KOPT-K1 (cell line): Measurements from ENCODE around the gene NCCRP1.

Experiments used
- H3K27ac ChIP-seq: fragments of 200-600 bp; sonication (generic); 2 replicates; pipeline ENCODE4 v1.5.1; 2016; ENCODE audit warnings: antibody characterized with exemption, mild to moderate bottlenecking, low read depth, low read length; ENCODE audit not compliant: poor library complexity, severe bottlenecking
- H3K36me3 ChIP-seq: fragments of 200-600 bp; sonication (generic); 2 replicates; pipeline ENCODE4 v1.5.1; 2017; ENCODE audit warnings: antibody characterized with exemption, mild to moderate bottlenecking, low read length, moderate library complexity; ENCODE audit not compliant: insufficient read depth
- H3K9me3 ChIP-seq: fragments of 200-600 bp; sonication (generic); 2 replicates; pipeline ENCODE4 v1.5.1; 2017; ENCODE audit warnings: antibody characterized with exemption, low read length, mild to moderate bottlenecking; ENCODE audit not compliant: insufficient read depth, poor library complexity, severe bottlenecking

Gene NCCRP1, protein sequence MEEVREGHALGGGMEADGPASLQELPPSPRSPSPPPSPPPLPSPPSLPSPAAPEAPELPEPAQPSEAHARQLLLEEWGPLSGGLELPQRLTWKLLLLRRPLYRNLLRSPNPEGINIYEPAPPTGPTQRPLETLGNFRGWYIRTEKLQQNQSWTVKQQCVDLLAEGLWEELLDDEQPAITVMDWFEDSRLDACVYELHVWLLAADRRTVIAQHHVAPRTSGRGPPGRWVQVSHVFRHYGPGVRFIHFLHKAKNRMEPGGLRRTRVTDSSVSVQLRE

GRCh38 chr19:39196860-39197562 lies at the start of gene NCCRP1:
Gene NCCRP1 (plus strand): TSS chr19:39196964. CDS start chr19:39196983, 19 bp downstream.
- Histone ChIP-seq H3K9me3 (no peaks in the 10 kb centered on the region), H3K27ac (no peak within 1 kb of the TSS), H3K36me3 (no peaks in the 10 kb centered on the region)

DNA sequence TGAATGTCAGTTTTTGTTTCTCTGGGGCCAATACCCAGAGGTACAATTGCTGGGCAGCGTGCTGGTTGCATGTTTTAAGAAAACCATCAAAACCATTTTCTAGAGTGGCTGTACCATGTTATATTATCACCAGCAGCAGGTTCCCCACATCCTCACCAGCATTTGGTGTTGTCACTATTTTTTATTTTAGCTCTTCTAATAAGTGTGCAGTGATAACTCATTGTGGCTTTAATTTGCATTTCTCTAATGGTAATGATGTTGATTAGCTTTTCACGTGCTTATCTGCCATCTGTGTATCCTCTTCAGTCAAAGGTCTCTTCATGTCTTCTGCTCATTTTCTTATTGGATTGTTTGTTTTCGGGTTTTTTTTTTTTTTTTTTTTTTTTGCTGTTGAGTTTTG lies 49.3 kb upstream of the NCCRP1 start:
- peaks cover 8% of the 10 kb centered on the region for H3K9me3 ChIP-seq
- H3K27ac ChIP-seq, result no peak overlapping the region
- peaks cover 8% of the 10 kb centered on the region; the same call in 1 of the 2 replicates for H3K36me3 ChIP-seq

DNA sequence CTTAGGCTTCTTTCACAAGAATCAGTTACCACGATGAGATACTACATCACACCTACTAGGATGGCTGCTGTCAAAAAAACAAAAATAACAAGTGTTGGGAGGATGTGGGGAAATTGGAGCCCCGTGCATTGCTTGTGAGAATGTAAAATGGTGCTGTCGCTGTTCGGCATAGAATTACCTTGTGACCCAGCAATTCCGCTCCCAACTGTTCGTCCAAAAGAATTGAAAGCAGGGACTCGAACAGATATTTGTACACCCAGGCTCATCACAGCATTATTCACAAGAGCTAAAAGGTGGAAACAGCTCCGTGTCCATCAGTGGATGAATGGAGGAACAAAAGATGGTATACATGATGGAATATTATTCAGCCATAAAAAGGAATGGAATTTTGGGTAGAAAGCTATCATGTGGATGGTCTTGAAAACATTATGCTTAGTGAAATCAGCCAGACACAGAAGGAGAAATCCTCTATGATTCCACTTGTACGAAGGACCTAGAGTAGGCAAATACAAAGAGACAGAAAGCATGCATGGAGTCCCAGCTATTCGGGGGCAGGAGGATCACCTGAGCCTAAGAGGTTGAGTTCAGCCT lies 47.7 kb upstream of the NCCRP1 start:
- peaks cover 8% of the 10 kb centered on the region; the same call in 1 of the 2 replicates for H3K36me3 ChIP-seq
- no peak overlapping the region for H3K27ac ChIP-seq
- H3K9me3 ChIP-seq, result peaks cover 8% of the 10 kb centered on the region

- H3K9me3 ChIP-seq, result peaks cover 8% of the 10 kb centered on the region
- H3K27ac ChIP-seq, result no peak overlapping the region
- peaks cover 8% of the 10 kb centered on the region; the same call in 1 of the 2 replicates for H3K36me3 ChIP-seq
These were observed 46.5 kb upstream of the NCCRP1 start for GRCh38 chr19:39150235-39150634.

- peaks cover 8% of the 10 kb centered on the region for H3K9me3 ChIP-seq
- H3K27ac ChIP-seq, result no peak overlapping the region
- H3K36me3 ChIP-seq, result peaks cover 8% of the 10 kb centered on the region; the same call in 1 of the 2 replicates
These were observed 45.8 kb upstream of the NCCRP1 start for GRCh38 chr19:39150807-39151600.

DNA sequence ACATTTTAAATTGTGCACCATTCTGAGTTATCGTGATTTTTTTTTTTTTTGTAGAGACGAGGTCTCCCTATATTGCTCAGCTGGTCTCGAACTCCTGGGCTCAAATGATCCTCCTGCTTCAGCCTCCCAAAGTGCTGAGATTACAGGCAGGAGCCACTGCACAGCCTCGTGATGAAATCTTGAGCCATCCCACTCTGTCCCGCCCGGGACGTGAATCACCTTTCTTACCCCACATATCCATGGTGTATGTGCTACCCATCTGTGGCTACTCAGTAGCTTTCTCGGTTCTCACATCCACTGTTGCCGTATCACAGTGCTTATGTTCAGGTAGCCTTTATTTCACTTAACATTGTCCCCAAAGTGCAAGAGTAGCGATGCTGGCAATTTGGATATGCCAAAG lies 44.7 kb upstream of the NCCRP1 start:
- peaks cover 8% of the 10 kb centered on the region for H3K9me3 ChIP-seq
- H3K27ac ChIP-seq, result no peak overlapping the region
- peaks cover 8% of the 10 kb centered on the region; the same call in 1 of the 2 replicates for H3K36me3 ChIP-seq

DNA sequence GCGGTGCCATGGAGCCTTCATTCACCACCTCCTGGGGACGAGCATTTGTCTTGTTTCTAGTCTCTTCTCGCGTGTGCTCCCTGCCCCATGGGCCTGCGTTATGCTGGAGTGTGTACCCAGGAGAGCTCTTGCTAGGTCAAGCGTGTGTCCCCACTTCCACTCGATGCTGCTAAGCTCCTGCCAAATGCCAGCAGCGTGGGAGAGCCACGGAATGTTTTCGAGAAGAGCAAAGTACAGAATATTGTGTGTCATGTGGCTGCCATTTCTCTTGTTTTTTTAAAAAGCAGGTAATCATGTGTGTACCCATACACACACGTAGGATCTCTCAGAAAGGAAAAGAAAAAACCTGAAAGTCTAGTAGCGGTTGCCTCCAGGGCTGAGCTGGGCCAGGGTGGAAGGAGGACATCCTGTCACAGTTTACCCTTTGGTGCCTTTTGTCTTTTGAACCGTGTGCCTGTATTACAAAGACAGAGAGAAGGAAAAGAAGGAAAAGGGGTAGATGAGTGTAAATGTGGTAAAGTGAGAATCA lies 42.6 kb upstream of the NCCRP1 start:
- H3K9me3 ChIP-seq, result peaks cover under 1% of the 10 kb centered on the region
- H3K27ac ChIP-seq, result no peak overlapping the region
- peaks cover 2% of the 10 kb centered on the region; the same call in 1 of the 2 replicates for H3K36me3 ChIP-seq

- Histone ChIP-seq H3K27ac (peak overlapping the region; percentile 13), H3K9me3 (no peaks in the 10 kb centered on the region), H3K36me3 (no peaks in the 10 kb centered on the region)
These were observed 42.1 kb upstream of the NCCRP1 start for GRCh38 chr19:39154629-39155100.

DNA sequence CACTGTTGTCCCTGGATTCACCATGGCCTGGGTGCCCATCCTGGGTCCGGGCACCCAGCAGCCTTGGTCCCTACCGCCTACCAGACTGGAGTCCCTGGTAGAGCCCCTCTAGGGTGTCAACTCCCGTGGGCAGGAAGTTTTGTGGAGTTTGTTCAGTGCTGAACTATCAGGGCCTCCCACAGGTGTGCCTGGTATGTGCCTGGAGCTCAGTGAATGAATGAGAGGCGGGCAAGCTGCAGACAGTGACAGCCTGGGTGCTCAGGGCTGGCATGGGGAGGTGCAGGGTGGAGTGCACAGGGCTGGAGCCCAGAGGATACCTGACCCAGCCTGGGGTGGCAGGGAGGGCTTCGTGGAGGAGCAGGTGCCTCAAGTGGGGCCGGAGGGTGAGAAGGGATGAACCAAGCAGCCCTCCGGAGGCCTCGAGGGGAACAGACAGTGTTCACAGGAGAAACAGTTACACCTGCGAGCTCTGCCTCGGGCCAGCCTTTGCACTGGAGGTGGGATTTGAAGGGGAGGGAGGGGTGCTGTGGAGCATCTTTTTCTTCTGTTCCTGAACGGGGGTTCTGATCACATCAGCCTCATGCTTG lies 41.6 kb upstream of the NCCRP1 start:
- Histone ChIP-seq H3K9me3 (no peaks in the 10 kb centered on the region), H3K36me3 (no peaks in the 10 kb centered on the region), H3K27ac (peak overlapping the region; percentile 13)

DNA sequence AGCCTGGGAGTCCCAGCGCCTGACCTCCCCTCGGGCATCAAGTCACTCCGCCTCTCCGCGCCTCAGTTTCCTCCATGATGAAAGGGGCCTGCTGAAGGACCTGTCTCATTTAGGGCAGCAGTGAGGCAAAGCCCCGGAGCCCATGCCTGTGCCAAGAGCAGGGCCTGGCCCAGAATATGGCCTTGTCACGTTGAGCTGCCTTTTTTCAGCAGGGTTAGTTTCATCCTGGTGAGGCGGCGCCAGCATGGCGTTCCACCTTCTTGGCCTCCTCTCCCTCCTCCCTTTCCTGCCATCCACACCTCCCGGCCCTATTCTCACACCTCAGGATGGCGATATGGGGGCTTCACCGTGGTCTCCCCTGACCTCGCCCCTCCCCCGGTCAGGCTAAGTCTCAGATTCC lies 41.0 kb upstream of the NCCRP1 start:
- Histone ChIP-seq H3K36me3 (no peaks in the 10 kb centered on the region), H3K9me3 (no peaks in the 10 kb centered on the region), H3K27ac (no peak overlapping the region)

DNA sequence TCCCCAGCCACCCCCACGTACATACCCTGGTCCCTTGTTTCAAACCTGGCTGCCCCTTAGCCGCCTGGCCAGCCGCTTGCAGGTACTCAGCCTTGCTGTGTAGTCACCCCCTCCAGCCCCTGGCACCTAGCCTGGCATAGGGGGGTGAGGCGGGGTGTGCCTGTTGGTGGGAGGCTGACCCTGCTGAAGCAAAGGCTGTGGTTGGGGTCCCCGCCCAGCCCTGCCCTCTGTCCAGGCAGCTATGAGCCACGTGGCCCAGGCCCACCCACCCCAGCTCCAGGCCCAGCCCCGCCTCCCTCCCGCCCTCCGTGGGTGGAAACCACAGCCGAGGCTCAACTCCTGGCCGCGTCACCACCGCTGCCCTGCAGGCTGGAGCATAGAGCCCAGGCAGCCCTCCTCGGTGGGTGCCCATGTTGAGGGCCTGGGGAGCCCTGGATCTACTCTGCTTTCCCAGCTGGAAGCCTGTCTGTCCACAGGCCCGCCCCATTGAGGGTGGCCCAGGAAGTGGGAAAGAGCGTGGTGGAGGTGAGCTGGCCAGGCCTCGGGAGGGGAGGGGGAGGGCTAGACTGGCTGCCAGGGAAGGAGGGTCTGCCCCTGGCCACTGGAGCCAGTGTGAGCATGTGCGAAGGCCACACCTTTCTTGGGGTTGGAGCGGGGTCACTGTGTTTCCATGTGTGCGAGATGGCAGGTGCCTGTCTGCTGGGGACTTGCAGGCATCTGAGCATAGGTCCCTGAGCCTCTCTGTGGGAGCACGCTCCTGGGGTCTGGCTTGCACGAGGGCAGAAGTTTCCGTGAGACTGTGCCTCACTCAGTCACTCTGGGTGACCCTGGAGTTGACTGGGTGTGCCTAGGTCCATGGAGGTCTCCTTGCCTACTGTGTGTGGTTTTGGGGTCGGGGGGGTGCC lies 40.2 kb upstream of the NCCRP1 start:
- no peaks in the 10 kb centered on the region for H3K9me3 ChIP-seq
- H3K27ac ChIP-seq, result no peak overlapping the region

GRCh38 chr19:39157275-39157996 lies 39.3 kb upstream of the NCCRP1 start:
- H3K9me3 ChIP-seq, result no peaks in the 10 kb centered on the region
- no peaks in the 10 kb centered on the region for H3K36me3 ChIP-seq
- H3K27ac ChIP-seq, result no peak overlapping the region

More for the DNA sequence above, 40.2 kb upstream of the NCCRP1 start:
- H3K36me3 ChIP-seq, result no peaks in the 10 kb centered on the region

- no peaks in the 10 kb centered on the region for H3K36me3 ChIP-seq
- H3K27ac ChIP-seq, result no peak overlapping the region
- H3K9me3 ChIP-seq, result no peaks in the 10 kb centered on the region
These were observed 38.8 kb upstream of the NCCRP1 start for GRCh38 chr19:39157997-39158389.
